Activated T-helper 17 cell treated with anti-CD3 and anti-CD28 coated beads, Interleukin-2, amount 50 U/mL, for 72 hours (primary cell): ENCODE measurements around the gene ALPP. TPM values are rescaled to one million over a fixed set of nuclear protein-coding genes. Genes with fewer than 3 reads are reported as not detected.
A peak's percentile ranks its signal among the peaks of the same experiment; 100 is the strongest.
"Not testable (repeated sequence)": the region's sequence is repeated elsewhere in the genome, so short reads cannot be mapped to it uniquely, and the experiment has no call there.

ENCODE experiments used
- ATAC-seq: fragments of 150-1000 bp; cut with Tn5 transposase; replicated peaks from 2 replicates; pipeline ENCODE4 v1.10.0; 2021; ENCODE audit warnings: mild to moderate bottlenecking, moderate library complexity
- H3K27ac Mint-ChIP-seq: one replicate; pipeline ENCODE4 v1.8.0; 2022; ENCODE audit warnings: mixed read lengths
- H3K27me3 Mint-ChIP-seq: one replicate; pipeline ENCODE4 v1.8.0; 2022; ENCODE audit warnings: mixed read lengths
- H3K36me3 Mint-ChIP-seq: one replicate; pipeline ENCODE4 v1.8.0; 2022; ENCODE audit warnings: low read depth, mild to moderate bottlenecking, mixed read lengths
- H3K4me1 Mint-ChIP-seq: one replicate; pipeline ENCODE4 v1.8.0; 2022; ENCODE audit warnings: mixed read lengths
- H3K4me3 Mint-ChIP-seq: one replicate; pipeline ENCODE4 v1.8.0; 2022; ENCODE audit warnings: mild to moderate bottlenecking, mixed read lengths
- H3K9me3 Mint-ChIP-seq: one replicate; pipeline ENCODE4 v1.8.0; 2022; ENCODE audit warnings: mixed read lengths
- total RNA-seq, 2 donors: library from RNA; stranded (reverse); gene quantifications; one replicate each; pipeline ENCODE4 v1.2.3, GENCODE V29; 2022

ALPP gene
- total RNA-seq, 2 donors from 2014 or later = 0.19 TPM; not detected in 1

GRCh38 chr2:232377841-232378734 lies 463 bp upstream of the ALPP start:
- Mint-ChIP-seq H3K9me3 (no peaks in the 10 kb centered on the region), H3K27me3 (peaks cover 11% of the 10 kb centered on the region), H3K27ac (no peak overlapping the region), H3K36me3 (no peaks in the 10 kb centered on the region), H3K4me1 (no peaks in the 10 kb centered on the region), H3K4me3 (no peak overlapping the region)
- ATAC-seq = no peak

GRCh38 chr2:232379610-232380590 lies 1.3 kb downstream of the ALPP start:
- H3K9me3 Mint-ChIP-seq, H3K4me3 Mint-ChIP-seq, H3K27ac Mint-ChIP-seq, ATAC-seq, H3K4me1 Mint-ChIP-seq, H3K36me3 Mint-ChIP-seq: not testable (repeated sequence)
- H3K27me3 Mint-ChIP-seq = peaks cover 22% of the 10 kb centered on the region

GRCh38 chr2:232381204-232382031 lies 2.9 kb downstream of the ALPP start:
- not testable (repeated sequence) for H3K27ac Mint-ChIP-seq, H3K4me3 Mint-ChIP-seq, H3K36me3 Mint-ChIP-seq, H3K4me1 Mint-ChIP-seq, H3K9me3 Mint-ChIP-seq
- ATAC-seq = peak; percentile 46
- H3K27me3 Mint-ChIP-seq = peaks cover 35% of the 10 kb centered on the region

DNA sequence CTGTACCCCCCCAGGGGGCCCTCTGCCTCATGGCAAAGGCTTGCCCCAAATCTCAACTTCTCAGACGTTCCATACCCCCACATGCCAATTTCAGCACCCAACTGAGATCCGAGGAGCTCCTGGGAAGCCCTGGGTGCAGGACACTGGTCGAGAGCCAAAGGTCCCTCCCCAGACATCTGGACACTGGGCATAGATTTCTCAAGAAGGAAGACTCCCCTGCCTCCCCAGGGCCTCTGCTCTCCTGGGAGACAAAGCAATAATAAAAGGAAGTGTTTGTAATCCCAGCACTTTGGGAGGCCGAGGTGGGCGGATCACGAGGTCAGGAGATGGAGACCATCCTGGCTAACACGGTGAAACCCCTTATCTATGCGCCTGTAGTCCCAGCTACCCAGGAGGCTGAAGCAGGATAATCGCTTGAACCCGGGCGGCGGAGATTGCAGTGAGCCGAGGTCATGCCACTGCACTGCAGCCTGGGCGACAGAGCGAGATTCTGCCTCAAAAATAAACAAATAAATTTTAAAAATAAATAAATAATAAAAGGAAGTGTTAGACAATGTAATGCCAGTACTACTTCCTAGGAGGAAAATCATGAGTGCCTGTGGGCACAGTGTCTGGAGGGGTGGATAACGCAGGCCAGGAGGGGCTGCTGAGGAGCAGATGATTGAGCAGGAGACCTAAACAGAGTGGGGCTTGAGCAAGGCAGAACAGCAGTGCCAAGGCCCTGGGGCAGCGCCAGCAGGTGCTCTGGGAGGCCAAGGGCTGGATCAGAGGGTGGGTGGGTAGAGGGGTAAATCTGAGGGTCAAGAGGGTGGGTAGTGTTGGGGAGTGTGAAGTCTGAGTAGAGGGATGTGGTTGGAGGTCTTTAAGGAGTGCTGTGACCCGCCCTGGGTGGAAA lies 4.0 kb downstream of the ALPP start:
- Mint-ChIP-seq H3K27me3 (peaks cover 35% of the 10 kb centered on the region), H3K4me1 (no peaks in the 10 kb centered on the region), H3K27ac (no peak overlapping the region), H3K4me3 (no peak overlapping the region), H3K9me3 (no peaks in the 10 kb centered on the region), H3K36me3 (no peaks in the 10 kb centered on the region)
- ATAC-seq = no peak

DNA sequence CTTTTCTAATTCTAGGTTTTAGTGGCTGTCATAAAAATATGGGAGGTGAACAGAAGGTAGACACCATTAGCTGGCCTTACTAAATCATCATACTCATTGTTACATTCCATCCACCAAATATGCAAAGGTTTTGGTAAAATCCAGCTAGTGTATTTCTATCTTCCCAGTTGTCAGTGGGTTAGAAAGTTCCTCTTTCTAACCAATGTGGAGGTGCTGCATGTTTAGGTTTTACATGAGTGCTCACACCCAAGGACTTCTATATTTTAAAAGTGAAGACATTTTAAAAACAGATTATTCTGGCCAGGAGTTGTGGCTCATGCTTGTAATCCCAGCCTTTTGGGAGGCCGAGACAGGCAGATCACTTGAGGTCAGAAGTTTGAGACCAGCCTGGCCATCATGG lies 5.9 kb downstream of the ALPP start:
- Mint-ChIP-seq H3K9me3 (no peaks in the 10 kb centered on the region), H3K27ac (no peak overlapping the region), H3K27me3 (peaks cover 40% of the 10 kb centered on the region), H3K36me3 (no peaks in the 10 kb centered on the region), H3K4me1 (no peaks in the 10 kb centered on the region), H3K4me3 (no peak overlapping the region)
- ATAC-seq = no peak

GRCh38 chr2:232385058-232385457 lies 6.5 kb downstream of the ALPP start:
- H3K9me3 Mint-ChIP-seq = not testable (repeated sequence)

DNA sequence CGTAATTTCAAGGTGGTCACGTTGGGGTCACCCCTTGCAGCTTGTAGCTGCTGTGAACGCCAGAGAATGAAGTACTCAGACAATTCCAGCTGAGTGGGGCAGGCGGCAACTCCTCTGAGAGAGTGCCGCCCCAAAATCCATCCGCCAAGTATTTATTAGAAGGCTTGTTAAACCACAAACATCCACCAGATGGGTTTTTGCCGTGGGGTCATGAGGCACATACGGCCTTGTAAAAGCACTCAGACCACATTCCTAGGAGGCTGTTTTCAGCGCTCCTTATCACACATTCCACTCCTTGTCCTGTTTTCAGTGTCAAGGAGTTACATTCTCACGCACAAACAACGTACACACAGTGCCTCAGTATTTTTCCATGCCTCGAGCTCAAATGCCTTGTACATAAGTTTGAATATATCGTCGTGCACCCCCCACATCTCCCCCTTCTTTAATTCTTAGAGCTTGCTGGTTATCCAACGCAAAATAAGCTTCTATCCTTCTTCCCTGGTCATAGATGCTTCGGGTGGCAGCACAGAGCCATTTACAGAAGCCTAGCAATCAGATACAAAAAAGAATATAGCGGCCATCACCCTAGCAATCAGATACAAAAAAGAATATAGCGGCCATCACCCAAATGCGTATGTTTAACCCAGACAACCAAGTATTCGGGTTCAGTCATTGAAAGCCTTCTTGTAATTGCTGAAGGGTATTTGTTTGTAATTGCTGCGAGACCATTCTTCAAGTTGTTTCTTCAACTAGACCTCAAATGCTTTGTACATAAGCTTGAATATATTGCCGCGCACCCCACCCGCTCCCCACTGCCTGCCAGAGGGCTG lies 7.3 kb downstream of the ALPP start:
- no peak overlapping the region for H3K4me3 Mint-ChIP-seq
- no peak overlapping the region for H3K27ac Mint-ChIP-seq
- no peaks in the 10 kb centered on the region for H3K36me3 Mint-ChIP-seq
- ATAC-seq = no peak
- H3K9me3 Mint-ChIP-seq = no peaks in the 10 kb centered on the region
- peaks cover 49% of the 10 kb centered on the region for H3K27me3 Mint-ChIP-seq
- H3K4me1 Mint-ChIP-seq = no peaks in the 10 kb centered on the region

More at GRCh38 chr2:232385058-232385457, 6.5 kb downstream of the ALPP start:
- peaks cover 46% of the 10 kb centered on the region for H3K27me3 Mint-ChIP-seq
- not testable (repeated sequence) for H3K27ac Mint-ChIP-seq, H3K4me3 Mint-ChIP-seq, H3K36me3 Mint-ChIP-seq, H3K4me1 Mint-ChIP-seq, ATAC-seq

DNA sequence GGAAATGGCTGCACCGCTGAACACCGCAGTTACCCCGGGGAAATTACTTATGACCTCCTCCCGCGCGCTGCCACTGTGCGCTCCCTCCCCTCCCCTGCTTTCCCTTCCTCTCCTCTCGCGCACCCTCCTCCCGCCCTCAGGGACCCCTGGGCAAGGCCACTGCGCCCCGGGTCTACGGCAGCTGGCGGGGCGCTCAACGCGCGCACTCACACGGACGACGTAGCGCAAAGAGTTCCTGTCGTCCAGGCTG lies 7.9 kb downstream of the ALPP start:
- no peaks in the 10 kb centered on the region for H3K4me1 Mint-ChIP-seq
- no peaks in the 10 kb centered on the region for H3K36me3 Mint-ChIP-seq
- no peak for ATAC-seq
- no peak overlapping the region for H3K4me3 Mint-ChIP-seq
- peaks cover 51% of the 10 kb centered on the region for H3K27me3 Mint-ChIP-seq
- no peaks in the 10 kb centered on the region for H3K9me3 Mint-ChIP-seq
- no peak overlapping the region for H3K27ac Mint-ChIP-seq

DNA sequence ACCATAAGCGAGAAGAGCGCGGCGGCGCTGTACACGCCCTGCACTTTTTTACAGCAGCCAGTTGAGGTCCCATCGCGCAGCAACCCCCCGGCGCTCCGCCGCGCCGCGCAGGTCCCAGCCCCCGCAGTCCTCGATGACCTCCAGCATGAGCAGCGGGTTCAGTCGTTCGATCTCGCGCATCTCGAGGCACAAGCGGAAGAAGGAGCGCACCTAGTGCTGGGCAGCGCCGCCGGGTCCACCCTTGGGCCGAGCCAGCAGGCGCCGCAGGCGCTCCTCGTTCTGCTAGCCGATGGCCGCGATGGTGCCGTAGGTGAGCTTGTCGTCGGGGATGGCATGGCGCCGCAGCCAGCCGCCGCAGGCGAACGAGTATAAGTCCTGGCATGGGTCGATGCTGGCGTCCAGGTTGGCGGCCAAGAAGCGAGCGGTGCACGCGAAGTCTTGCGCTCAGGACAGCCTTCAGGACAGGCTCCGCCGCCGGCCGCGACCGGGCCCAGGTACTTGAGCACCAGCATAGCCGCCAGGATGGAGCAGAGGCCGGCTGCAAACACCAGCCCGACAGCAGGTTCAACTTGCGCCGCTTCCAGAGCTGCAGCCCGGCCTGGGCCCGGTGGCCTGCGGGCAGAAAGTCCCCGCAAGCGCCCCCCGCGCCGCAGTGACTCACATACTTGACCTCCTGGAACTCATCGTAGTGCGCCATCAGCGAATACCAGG lies 8.3 kb downstream of the ALPP start:
- Mint-ChIP-seq H3K9me3 (no peaks in the 10 kb centered on the region), H3K4me1 (no peaks in the 10 kb centered on the region), H3K27me3 (peaks cover 49% of the 10 kb centered on the region), H3K4me3 (no peak overlapping the region), H3K27ac (no peak overlapping the region), H3K36me3 (no peaks in the 10 kb centered on the region)
- no peak for ATAC-seq

DNA sequence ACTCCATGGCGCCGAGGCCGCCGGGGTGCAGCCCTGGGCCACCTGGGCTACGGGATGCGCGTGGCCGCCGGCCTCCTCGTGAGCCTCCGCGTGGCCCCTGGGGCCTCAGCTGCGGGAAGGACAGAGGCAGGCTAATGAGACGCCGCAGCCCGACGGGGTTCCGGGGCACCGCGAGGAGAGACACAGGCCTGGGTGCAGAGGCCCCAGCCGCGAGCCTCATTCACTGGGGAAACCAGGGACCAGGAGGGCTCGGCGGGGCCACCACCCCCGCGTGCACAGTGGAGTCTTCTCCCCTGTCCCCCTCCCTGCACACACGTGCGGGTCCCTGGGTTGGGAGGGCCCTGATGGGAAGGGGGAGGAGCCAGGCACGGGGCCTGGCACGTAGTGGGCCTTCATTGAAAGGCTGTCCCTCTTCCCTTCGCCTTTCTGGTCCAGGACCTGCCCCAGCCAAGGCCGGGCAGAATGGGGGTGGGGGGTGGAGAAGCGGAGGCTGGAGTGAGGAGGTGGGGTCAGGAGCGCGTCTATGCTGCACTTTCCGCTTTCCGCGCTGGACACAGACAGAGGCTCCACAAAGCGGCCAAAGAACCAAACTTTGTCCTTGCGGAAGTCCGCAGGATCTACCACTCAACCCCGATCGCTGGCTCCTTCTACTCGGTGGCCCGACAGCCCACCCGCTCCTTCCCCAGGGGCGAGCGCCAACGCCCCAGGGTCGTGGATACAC lies 9.1 kb downstream of the ALPP start:
- H3K9me3 Mint-ChIP-seq = no peaks in the 10 kb centered on the region
- no peak for ATAC-seq
- no peaks in the 10 kb centered on the region for H3K4me1 Mint-ChIP-seq
- H3K4me3 Mint-ChIP-seq = no peak overlapping the region
- H3K36me3 Mint-ChIP-seq = no peaks in the 10 kb centered on the region
- peaks cover 47% of the 10 kb centered on the region for H3K27me3 Mint-ChIP-seq
- no peak overlapping the region for H3K27ac Mint-ChIP-seq

GRCh38 chr2:232388324-232388891 lies 9.9 kb downstream of the ALPP start:
- H3K36me3 Mint-ChIP-seq = no peaks in the 10 kb centered on the region
- no peaks in the 10 kb centered on the region for H3K9me3 Mint-ChIP-seq
- H3K4me3 Mint-ChIP-seq = no peak overlapping the region
- no peak overlapping the region for H3K27ac Mint-ChIP-seq
- no peak for ATAC-seq
- peaks cover 41% of the 10 kb centered on the region for H3K27me3 Mint-ChIP-seq
- H3K4me1 Mint-ChIP-seq = no peaks in the 10 kb centered on the region

DNA sequence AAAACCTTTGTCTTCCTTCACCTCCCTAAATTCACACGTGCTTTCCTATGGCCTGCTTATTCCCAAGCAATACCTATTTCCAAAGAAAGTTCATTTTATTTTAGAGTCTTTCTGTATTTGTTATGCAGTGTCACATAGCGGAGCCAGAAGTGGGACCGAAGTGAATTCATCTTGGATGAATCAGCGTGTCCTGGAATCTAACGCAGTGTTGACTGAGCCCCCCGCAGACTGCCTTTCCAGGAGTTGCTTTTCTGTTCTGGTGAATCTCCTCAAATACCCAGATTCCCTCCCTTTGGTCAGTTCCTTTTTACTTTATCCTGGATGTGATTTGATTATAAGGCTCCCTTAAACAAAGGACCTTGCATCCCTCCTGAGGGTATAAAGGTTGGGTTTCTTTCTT lies 10.8 kb downstream of the ALPP start:
- no peak overlapping the region for H3K27ac Mint-ChIP-seq
- no peaks in the 10 kb centered on the region for H3K9me3 Mint-ChIP-seq
- no peaks in the 10 kb centered on the region for H3K36me3 Mint-ChIP-seq
- no peak overlapping the region for H3K4me3 Mint-ChIP-seq
- peaks cover 38% of the 10 kb centered on the region for H3K27me3 Mint-ChIP-seq
- ATAC-seq = no peak
- no peaks in the 10 kb centered on the region for H3K4me1 Mint-ChIP-seq
